AG04450 (cell line): Measurements from ENCODE around the gene PXDN. TPM values are rescaled to one million over a fixed set of nuclear protein-coding genes. Genes with fewer than 3 reads are reported as not detected.
A peak's percentile ranks its signal among the peaks of the same experiment; 100 is the strongest.

ENCODE experiments used
- CTCF ChIA-PET: fragments of 300-600, 350-600 bp; formaldehyde crosslinking; extraction: SDS; loops from one replicate; lab custom pipeline; 2022; ENCODE audit warnings: antibody characterized with exemption, inconsistent platforms; lab: Charles Lee
- POLR2A ChIA-PET: fragments of 350-600 bp; formaldehyde crosslinking; extraction: SDS; loops from one replicate; lab custom pipeline; 2021; ENCODE audit warnings: antibody characterized with exemption, inconsistent platforms; lab: Yijun Ruan, JAX
- DNase-seq: peaks from one replicate; pipeline ENCODE4 v3.0.0-alpha.2; 2011; ENCODE audit warnings: low read depth, low spot score
- H3K27ac ChIP-seq: one replicate; pipeline ENCODE4 v1.5.1; 2012; ENCODE audit warnings: low read depth, low read length, control low read depth
- H3K27me3 ChIP-seq: one replicate; pipeline ENCODE4 v1.6.0; 2012; ENCODE audit warnings: low read length; ENCODE audit not compliant: control insufficient read depth, insufficient read depth
- H3K4me3 ChIP-seq: 2 replicates; pipeline ENCODE4 v1.5.1; 2011; ENCODE audit warnings: mild to moderate bottlenecking, low read depth, low read length, control low read depth
- H3K9me3 ChIP-seq: 2 replicates; pipeline ENCODE4 v1.5.1; 2012; ENCODE audit warnings: low read length; ENCODE audit not compliant: control insufficient read depth, insufficient read depth
- polyA plus RNA-seq: library from polyadenylated mRNA; depleted of rRNA; stranded (reverse); fragments of >200 nt; gene quantifications from 2 replicates; pipeline ENCODE4 v1.2.3, GENCODE V29; 2011
- TF ChIP-seq, protein P1 (sequence below): IDR thresholded peaks from 2 replicates; pipeline ENCODE4 v1.5.1; 2011; ENCODE audit warnings: low read depth, low read length, control low read depth, inconsistent platforms

PXDN gene
- polyA plus RNA-seq, 1 experiment = 271 TPM

DNA sequence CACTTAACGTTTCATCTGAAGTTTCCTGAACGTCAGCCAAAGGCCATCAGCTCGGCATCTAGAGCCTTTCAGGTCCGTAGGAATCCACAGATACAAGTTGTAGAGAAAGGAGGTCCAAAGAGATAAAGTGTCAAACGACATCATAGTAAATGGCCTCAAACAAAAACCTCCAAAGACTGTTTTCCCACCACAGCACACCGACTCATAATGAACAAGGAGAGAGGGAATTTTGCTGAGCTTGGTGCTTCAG lies 150.3 kb downstream of the PXDN start:
- ChIA-PET CTCF (interaction anchor here (3.9 kb wide), 1 partner anchor 157 kb away, joined by 22 read pairs; no protein-coding TSS in a partner anchor), POLR2A (interaction anchor here (0.7 kb wide), 2 partner anchors 12 to 164 kb away, joined by 3 to 5 read pairs; no protein-coding TSS in a partner anchor)
- TF ChIP-seq, protein P1, sequence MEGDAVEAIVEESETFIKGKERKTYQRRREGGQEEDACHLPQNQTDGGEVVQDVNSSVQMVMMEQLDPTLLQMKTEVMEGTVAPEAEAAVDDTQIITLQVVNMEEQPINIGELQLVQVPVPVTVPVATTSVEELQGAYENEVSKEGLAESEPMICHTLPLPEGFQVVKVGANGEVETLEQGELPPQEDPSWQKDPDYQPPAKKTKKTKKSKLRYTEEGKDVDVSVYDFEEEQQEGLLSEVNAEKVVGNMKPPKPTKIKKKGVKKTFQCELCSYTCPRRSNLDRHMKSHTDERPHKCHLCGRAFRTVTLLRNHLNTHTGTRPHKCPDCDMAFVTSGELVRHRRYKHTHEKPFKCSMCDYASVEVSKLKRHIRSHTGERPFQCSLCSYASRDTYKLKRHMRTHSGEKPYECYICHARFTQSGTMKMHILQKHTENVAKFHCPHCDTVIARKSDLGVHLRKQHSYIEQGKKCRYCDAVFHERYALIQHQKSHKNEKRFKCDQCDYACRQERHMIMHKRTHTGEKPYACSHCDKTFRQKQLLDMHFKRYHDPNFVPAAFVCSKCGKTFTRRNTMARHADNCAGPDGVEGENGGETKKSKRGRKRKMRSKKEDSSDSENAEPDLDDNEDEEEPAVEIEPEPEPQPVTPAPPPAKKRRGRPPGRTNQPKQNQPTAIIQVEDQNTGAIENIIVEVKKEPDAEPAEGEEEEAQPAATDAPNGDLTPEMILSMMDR = no peak
- no peak for DNase-seq
- Histone ChIP-seq H3K27ac (peak overlapping the region; percentile 70), H3K4me3 (no peak overlapping the region), H3K27me3 (no peaks in the 10 kb centered on the region), H3K9me3 (no peaks in the 10 kb centered on the region; the same call in 1 of the 2 replicates)

DNA sequence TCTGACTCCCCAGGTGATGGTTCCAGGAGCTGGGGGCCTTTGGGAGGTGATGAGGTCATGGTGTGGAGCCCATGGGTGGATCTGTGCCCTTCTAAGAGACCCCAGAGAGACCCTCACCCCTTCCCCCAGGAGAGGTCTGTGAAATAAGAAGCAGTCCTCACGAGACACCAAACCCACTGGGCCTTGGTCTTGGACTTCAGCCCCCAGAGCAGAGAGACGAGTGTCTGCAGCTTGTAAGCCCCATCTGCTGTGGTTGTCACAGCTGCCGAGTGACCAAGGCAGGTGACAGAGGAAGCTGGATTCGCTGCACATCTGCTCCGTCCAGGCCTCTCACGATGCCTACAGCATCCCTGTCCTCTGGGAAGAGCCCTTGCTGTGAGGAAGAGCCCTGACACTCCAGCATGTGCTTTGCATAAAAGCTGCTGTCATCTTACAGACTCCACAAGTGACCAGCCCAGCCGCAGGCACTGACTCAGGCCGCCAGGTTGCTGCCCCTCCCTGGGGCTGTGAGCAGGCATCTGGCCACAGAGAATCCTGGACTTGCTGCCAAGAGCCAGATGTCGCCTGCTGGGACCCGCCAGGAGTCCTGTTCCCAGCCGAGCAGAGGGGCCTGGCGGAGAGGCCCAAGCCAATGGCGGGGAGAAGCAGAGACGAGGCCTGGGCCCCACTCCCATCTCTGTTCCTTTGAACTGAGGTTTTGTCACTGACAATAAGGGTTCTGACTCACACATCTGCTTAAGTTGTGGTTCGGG lies 150.8 kb downstream of the PXDN start:
- H3K27ac ChIP-seq = peak overlapping the region; percentile 70
- TF ChIP-seq, protein P1 = no peak
- no peaks in the 10 kb centered on the region; the same call in 1 of the 2 replicates for H3K9me3 ChIP-seq
- H3K27me3 ChIP-seq = no peaks in the 10 kb centered on the region
- CTCF ChIA-PET = interaction anchor here (0.6 to 3.9 kb wide), 4 partner anchors 68 to 177 kb away, joined by 4 to 22 read pairs (median 5); no protein-coding TSS in a partner anchor
- no peak overlapping the region for H3K4me3 ChIP-seq
- POLR2A ChIA-PET = interaction anchor here (0.7 to 0.8 kb wide), 3 partner anchors 11 to 165 kb away, joined by 3 to 5 read pairs (median 3); no protein-coding TSS in a partner anchor
- DNase-seq = peak; percentile 65

DNA sequence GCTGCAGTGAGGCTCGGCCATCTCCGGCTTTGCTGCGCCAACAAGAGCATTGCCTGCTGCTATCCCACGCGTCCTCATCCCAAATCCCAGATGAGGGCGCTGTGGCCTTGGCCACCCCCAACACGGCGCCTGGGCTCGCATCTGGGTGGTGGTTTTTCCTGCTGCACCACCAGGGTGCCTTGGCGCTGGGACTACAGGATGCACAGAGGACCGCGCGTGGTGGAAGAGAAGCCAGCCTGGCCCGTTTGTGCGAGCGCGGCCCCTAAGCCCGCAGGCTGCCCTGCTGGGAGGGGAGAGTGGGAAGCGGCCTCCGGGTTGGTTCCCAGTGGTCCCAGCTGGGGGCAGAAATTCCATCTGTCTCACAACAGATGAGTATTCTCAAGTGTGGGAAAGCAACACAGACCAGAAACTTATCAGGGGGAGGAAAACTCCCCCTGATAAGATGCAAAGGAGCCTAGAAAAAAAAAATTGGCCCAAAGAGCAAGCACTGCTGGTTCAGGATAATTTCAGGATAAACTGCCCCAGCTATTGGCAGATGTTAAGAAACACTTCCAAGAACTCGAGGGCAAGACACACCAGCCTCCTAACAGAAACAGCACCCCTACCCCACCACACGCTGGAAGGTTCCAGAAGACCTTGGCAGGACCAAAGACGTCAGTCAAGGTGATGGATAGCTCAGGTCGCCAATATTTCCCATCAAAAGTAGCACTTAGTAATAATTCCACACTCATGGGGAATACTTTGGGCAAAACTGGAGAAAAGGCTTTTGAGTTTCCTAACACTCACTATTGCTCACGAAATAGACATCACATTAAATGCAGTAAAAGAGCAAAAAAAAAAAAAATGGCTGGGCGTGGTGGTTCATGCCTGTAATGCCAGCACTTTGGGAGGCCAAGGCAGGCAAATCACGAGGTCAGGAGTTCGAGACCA lies 152.1 kb downstream of the PXDN start:
- POLR2A ChIA-PET = no interaction called here
- Histone ChIP-seq H3K4me3 (no peak overlapping the region), H3K27ac (peak overlapping the region; percentile 11), H3K27me3 (no peaks in the 10 kb centered on the region), H3K9me3 (no peaks in the 10 kb centered on the region; the same call in 1 of the 2 replicates)
- TF ChIP-seq, protein P1 = peak; percentile 67
- CTCF ChIA-PET = interaction anchor here (0.8 to 3.9 kb wide), 5 partner anchors 8 to 224 kb away, joined by 3 to 22 read pairs (median 5); no protein-coding TSS in a partner anchor
- peak; percentile 48 for DNase-seq

DNA sequence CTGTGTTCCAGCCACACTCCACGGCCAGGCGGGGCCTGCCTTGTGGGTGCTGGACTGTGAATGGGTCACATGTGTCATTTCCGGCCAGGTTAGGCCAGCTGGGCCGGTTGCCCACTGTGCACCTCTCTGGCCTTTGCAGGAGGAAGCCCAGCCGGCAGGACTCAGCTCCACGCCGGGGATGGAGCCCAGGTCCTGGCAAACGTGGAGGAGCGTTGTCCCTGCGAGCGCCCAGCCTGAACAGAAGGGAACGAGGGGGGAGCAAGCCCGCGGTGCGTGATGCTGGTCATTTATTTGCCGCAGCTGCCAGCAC lies 152.9 kb downstream of the PXDN start:
- POLR2A ChIA-PET = no interaction called here
- CTCF ChIA-PET = interaction anchor here (0.9 to 3.9 kb wide), 2 partner anchors 160 to 227 kb away, joined by 3 to 22 read pairs; no protein-coding TSS in a partner anchor
- DNase-seq = no peak
- Histone ChIP-seq H3K27me3 (no peaks in the 10 kb centered on the region), H3K27ac (no peak overlapping the region), H3K9me3 (no peaks in the 10 kb centered on the region; the same call in 1 of the 2 replicates), H3K4me3 (no peak overlapping the region)
- TF ChIP-seq, protein P1 = no peak
